GM18951 (cell line): ENCODE data around the gene COQ5.
A peak's percentile ranks its signal among the peaks of the same experiment; 100 is the strongest.
"Not testable (repeated sequence)": the region's sequence is repeated elsewhere in the genome, so short reads cannot be mapped to it uniquely, and the experiment has no call there.

Source experiments
- POLR2A ChIP-seq: IDR thresholded peaks from 4 replicates; pipeline ENCODE4 v1.6.1; 2011; ENCODE audit warnings: mild to moderate bottlenecking; ENCODE audit not compliant: insufficient read length, insufficient read depth; ENCODE audit errors: extremely low read depth
- in situ Hi-C: fragments of 300-500 bp; cut with MboI; formaldehyde crosslinking; loops from one replicate; pipeline ENCODE4 v1.12.0; 2022; ENCODE audit warnings: low sequenced_read_pairs, mixed read lengths, inconsistent platforms; ENCODE audit not compliant: unreplicated experiment

Gene COQ5

DNA sequence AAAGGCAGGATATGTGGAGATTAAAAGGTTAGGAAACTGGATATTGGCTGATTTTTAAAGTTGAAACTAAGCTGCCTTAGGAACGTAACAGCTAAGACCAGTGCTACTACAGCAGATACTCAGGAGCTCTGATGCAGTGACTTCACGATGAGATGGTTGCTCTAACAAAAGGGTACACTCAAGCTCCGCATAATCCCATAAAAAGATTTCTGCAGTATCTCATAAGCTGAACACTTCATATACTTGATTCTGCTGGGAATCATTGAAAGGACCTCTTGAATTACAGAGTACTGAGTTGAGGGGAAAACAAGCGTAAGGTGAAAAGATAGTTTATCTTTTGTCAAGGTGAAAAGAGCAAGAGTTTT lies 8.9 kb upstream of the COQ5 start:
- in situ Hi-C loops = no loop called here
- TF ChIP-seq POLR2A = no peak

- no peak for TF ChIP-seq POLR2A
- in situ Hi-C loops = no loop called here
Measured at GRCh38 chr12:120536064-120536791, 7.3 kb upstream of the COQ5 start.

GRCh38 chr12:120534703-120535655 lies 6.0 kb upstream of the COQ5 start:
- in situ Hi-C loops = no loop called here
- TF ChIP-seq POLR2A = no peak

- peak; percentile 97 for TF ChIP-seq POLR2A
Measured at GRCh38 chr12:120534203-120534702, 5.3 kb upstream of the COQ5 start, which contains the start of gene RNF10. TSS of gene RNF10 (plus strand) at chr12:120534356. CDS start at chr12:120534812, 456 bp downstream.

GRCh38 chr12:120532701-120533238 lies 3.8 kb upstream of the COQ5 start:
- TF ChIP-seq POLR2A = no peak
- in situ Hi-C loops = no loop called here

More at GRCh38 chr12:120534203-120534702, 5.3 kb upstream of the COQ5 start, which contains the start of gene RNF10:
- in situ Hi-C loops = no loop called here

DNA sequence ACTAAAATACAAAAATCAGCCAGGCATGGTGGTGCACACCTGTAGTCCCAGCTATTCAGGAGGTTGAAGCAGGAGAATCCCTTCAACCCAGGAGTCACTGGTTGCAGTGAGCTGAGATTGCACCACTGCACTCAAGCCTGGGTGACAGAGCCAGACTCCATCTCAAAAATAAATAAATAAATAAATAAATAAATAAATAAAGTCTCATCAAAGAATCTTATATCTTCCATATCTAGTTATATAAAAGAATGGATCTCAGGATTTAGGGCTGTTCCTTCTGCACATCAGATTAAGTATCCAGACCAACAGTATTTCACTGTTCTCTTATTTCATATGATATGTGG lies 1.4 kb upstream of the COQ5 start:
- in situ Hi-C loops = not testable (repeated sequence)

GRCh38 chr12:120529641-120530417 lies 871 bp upstream of the COQ5 start:
- in situ Hi-C loops = no loop called here
- TF ChIP-seq POLR2A = no peak

DNA sequence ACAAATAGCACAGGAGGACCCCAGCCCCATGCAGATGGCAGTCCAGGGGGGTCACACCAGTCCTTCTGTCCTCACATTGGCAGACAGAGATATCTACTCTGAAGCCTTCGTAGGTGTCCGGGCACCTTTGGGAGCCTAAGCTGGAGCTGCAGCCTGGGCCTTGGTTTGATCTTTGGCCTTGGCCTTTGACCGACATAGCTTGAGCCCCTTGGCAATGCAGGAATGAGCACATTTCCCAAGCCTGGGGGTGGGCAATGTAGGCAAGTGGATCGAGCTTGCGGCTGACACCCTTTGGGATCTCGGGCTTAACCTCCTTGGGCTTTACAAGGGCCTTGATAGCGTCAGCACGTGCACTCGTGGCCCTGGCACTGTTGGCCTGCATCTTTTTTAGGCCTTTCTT lies 6.4 kb downstream of the COQ5 start:
- in situ Hi-C loops = no loop called here
- TF ChIP-seq POLR2A = no peak

DNA sequence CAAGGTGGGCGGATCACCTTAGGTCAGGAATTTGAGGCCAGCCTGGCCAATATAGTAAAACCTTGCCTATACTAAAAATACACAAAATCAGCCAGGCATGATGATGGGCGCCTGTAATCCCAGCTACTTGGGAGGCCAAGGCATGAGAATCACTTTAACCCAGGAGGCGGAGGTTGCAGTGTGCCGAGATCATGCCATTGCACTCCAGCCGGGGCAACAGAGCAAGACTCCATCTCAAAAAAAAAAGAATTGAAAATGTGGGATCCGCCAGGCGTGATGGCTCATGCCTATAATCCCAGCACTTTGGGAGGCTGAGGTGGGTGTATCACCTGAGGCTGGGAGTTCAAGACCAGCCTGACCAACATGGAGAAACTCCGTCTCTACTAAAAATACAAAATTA lies 9.6 kb downstream of the COQ5 start:
- in situ Hi-C loops = not testable (repeated sequence)

GRCh38 chr12:120515496-120515895 lies 13.5 kb downstream of the COQ5 start:
- TF ChIP-seq POLR2A = no peak
- in situ Hi-C loops = no loop called here

DNA sequence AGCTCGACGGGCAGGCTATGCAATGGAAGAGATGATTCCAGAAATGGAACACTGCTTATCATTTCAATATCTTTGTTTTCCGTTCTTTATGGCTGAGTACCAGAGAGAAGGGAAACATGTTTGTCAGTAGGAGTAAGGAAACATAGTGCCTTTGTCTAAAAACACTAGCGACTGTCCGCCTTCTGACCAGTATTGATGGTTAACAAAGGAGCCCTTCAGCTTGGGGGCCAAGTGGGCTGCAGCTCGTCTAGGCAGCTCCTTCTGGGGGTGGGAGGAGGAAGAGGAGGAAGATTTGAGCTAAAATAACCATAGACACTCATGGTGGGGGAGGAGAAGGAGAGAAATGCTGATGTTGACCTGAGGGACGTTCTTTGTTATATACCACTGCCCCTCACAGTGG lies 15.0 kb downstream of the COQ5 start:
- TF ChIP-seq POLR2A = no peak
- in situ Hi-C loops = no loop called here

GRCh38 chr12:120508537-120508936 lies 20.4 kb downstream of the COQ5 start:
- in situ Hi-C loops = no loop called here
- TF ChIP-seq POLR2A = no peak

GRCh38 chr12:120504587-120504986 lies 24.4 kb downstream of the COQ5 start:
- in situ Hi-C loops = no loop called here
- TF ChIP-seq POLR2A = no peak

DNA sequence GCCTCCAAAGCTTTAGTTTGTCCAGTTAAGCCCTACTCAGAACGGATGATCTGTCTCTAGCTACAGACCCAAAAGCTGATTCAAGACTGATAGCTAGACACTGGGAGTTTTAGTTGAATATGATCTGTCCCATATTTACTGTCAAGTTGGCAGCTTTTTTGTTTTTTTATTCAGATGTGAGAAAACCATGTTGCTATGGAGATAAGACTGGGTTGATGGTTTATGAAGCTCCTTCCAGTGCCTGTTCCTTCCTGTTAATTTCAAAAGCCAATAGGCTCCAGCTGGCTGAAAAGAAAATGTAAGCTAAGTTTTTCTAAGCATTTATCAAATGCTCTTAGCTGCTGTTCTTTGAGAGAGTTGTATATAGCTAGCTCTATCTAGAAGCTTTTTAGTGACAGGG lies 28.4 kb downstream of the COQ5 start:
- no peak for TF ChIP-seq POLR2A
- in situ Hi-C loops = no loop called here
